Amniotic epithelial cell (primary cell): ENCODE data around the gene PTPN14.

ENCODE experiments used
- DNase-seq: peaks from one replicate; pipeline ENCODE4 v3.0.0-alpha.2; 2010; ENCODE audit warnings: low read depth

PTPN14 gene

DNA sequence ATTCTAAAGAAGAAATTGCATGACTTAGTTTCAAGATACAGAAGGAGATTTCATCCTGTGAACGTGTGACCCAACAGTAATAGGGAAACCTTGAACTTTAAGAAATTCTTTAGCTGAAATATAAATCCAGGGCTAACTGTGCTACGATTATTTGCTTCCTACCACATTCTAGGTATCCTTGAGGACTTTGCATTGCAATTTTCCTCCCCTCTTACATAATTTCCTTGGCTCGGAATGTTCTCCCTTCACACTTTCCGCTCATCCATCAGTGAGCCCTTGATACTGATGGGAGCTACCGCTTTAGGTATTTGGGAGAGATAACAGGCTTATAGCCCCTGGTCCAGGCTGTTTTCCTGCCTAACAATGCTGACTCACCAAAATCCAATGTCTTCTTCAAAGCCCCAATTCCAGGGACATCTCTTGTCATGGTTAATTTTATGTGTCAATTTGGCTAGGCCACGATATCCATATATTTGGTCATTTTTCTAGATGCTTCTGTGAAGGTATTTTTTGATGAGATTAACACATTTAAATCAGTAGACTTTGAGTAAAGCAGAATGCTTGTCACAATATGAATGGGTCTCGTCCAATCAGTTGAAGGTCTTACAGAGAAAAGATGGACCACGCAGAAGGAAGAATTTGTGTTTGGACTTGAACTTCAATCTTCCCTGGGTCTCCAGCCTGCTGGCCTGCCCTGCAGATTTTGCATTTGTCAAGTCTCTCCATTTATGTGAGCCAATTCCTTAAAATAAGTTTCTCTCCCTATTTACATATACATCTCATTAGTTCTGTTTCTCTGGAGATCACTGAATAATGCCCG, 121.2 kb downstream of the PTPN14 start:
- DNase-seq = peak; percentile 97

DNA sequence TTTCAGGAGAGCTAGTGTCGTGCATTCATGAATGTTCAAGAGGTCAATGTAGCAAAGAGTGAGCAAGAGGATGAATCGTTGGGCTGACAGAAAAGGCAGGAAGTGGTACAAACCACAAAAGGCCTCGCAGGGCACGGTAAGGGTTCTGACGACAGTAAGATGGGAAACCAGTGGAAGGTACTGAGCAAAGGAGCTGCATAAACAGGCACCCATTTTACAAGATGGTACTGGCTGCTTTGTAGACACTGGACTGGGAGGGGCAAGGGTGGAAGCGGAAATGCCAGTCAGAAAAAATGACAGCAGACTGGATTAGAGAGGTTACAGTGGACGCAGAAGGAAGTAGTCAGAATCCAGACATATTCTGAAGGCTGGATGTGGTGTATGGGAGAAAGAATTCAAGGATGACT, 123.5 kb downstream of the PTPN14 start:
- DNase-seq = peak; percentile 98

DNA sequence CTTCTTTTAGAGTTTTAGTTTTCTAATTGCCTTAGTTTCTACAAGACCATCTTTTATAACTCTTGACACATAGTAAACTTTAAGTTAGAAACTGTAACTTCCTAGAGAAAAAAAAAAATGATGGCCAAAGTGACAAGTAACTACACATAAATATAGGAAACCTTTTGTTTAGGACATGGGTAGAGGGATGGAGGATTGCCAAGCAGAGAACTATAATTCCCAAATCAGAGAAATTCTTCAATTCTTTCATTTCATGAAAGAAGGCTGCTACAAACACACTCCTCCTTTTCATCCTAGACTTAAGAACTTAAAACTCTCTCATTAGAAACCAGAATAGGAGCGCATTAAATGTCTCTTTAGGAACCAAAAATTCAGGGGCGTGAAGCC, 125.0 kb downstream of the PTPN14 start:
- DNase-seq = no peak

DNA sequence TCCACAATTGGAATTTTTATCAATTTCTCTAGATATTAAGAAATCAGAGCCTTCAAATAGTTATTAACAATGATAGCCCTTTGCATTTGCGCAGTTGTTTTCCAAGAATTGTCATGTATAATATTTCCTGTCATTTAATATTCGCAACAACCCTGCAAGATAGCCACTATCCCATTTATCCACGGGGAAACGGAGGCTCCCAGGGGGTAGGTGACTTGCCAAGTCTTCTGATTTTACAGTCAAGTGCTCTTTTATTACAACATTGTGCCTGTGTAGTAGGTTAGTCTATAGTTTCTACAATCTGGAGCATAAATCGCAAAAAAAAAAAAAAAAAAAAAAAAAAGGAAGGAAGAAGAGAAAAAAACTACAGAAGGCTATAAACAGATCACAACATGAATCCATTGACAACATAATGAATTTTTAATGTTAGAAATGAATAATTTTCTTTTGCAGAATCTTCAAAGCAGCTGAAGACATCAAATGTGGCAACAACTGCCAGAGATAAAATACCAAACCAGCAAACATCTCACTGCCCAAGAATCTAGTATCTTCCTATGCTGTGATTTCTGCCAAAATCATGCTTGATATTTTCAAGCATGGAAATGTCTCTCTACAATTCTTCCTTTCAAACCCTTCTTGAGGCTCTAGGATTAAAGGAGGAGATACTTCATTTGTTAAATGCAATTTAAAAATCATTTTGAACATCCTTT, 125.5 kb downstream of the PTPN14 start:
- peak; percentile 69 for DNase-seq

DNA sequence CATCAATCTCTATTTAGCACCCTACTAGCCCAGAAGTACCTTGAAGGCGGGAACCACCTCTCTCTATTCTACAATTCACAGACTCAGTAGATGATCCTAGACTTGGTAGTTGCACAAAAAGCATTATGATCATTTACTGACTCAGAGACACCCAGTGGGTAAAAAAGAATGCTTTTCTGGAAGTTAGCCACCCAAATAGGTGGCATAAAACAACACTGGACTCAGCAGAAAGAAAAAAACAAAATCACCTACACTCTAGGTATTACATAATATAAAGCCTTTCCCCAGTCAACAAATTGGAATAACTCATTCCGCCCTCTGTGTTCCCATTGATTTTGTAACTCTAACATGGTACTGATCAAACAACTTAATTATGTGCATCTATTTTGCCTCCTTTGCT, 126.3 kb downstream of the PTPN14 start:
- DNase-seq = no peak

DNA sequence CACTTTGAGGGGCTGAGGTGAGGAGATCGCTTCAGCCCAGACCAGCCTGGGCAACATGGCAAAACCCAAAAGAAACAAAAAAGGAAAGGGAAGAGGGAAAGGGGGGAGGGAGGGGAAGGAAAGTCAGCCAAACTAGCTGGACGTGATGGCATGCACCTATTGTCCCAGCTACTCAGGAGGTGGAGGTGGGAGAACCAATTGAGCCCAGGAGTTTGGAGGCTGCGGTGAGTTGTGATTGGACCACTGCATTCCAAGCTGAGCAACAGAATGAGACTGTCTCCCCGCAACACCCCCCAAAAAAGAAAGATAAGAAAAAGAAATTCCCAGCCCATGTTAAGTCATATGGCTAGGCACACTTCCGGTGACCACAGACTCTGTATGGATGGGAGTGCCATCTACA, 128.4 kb downstream of the PTPN14 start:
- no peak for DNase-seq

DNA sequence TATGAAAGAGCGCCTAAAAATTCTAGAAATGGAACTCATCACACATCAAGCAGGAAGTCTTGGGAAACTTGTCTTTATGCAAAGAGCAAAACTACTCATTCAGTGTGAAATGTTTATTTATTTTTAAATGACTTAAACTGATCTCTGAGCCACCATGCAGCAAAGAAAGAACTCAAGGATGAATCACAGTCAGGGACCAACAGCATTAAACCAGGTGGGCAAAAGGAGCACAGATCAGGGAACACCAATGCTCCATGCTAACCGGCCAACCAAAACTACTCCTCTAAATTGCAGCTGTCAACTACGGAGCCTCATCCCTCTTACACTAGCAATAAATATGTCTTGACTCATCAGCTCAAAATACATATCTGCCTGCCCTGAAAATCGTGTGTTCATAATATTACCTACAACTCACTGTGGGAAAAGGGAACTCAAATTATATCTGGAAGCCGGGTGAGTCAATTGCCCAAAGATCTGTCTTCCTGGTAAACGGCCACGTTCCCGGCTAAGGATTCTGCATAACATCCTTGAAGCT, 129.2 kb downstream of the PTPN14 start:
- peak; percentile 94 for DNase-seq

DNA sequence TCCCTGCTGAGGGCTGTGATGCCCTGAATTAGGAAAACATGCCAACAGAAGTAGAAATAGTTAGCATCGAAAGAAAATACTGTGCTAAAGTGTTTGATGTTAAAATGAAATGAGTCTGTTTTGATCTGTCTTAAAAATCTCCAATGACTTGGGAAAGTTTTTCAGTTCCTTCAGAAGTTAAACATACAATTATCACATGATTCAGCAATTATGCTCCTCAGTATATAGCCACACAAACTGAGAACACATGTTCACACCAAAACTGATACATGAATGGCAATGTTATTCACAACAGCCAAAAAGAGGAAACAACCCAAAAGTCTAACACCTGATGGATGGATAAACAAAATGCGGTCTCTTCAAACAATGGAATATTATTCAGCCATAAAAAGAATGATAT, 130.6 kb downstream of the PTPN14 start:
- no peak for DNase-seq

DNA sequence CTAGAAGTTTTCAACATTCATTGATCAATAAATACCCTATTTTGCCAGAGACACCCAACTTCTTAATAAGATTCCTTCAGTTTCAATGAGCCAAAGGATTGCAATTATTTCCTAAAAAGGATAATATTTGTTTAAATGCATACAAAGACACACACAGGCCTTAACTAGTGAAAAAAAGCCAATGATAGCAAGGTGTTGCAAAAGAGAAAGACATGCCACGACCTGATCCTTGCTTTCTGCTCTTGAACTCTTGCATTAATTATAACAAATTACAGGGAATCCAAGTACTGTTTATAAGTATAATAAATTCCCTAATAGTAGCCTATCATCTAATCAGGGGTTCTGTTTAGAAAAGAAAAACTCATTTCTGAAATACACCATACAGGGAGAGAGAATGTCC, 131.1 kb downstream of the PTPN14 start:
- no peak for DNase-seq

DNA sequence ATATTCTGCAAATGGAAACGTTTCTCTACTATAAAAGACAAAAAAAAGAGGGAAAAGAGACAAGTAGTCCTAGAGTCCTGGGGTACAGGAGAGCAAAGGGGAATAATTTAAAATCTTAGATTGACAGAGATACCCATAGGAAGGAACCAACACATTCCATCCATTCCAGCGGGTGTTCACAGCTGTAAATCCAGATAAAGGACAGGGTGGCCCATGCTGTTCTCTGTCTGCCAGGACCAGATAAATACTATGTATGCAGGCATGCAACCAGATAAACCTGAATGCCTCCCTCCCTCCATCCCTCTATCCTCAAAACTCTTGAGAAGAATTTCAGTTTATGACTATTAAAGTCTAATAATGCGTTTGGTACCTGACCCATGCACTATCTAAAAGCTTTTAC, 131.8 kb downstream of the PTPN14 start:
- no peak for DNase-seq

DNA sequence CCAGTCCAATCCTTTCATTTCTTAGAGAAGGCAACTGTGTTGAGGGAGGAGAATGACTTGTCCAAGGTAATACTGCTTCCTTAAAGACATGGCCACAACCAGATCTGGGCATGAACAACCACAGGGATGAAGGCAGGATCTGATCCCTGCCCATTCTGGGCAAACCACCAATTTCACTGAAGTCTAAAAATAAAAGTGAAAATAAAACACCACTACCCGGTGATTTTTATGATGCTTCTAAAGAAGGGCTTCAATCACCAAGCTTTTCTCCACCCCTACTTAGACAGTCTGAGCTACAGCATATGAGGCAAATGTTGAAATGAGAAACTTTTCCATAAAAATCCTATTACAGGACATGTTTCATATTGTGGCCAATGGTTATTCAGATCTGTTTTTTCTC, 133.0 kb downstream of the PTPN14 start:
- DNase-seq = peak; percentile 35

DNA sequence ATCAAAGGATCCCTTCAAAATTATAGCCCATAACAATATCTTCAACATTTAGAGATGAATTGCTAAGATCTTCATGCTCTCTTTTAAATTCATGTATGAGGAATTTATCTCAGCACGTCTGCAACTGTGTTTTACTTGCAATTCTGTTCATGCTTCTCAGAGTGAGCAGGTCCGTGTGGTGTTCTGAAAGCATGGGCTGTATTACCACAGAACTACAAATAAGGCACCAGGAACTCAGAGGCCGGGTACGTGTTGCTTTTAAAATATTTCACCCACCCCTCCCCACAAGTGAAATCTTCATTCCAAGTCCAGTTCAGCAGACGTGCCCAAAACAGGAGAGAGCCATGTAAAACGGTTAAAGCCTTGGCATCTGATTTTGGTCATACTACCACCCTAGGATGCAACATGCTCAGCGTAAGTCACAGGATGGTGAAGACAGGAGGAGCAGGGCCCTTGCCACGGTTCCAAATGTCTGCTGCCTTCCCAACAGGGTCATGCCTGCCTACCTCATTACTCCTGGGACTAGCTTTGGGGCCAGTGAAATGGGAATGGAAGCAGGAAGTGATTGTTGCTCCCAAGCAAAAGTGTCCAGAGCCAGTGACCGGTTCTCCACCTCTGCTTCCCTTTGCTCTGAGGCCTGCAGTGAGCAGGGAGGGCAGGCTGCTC, 133.7 kb downstream of the PTPN14 start:
- no peak for DNase-seq

DNA sequence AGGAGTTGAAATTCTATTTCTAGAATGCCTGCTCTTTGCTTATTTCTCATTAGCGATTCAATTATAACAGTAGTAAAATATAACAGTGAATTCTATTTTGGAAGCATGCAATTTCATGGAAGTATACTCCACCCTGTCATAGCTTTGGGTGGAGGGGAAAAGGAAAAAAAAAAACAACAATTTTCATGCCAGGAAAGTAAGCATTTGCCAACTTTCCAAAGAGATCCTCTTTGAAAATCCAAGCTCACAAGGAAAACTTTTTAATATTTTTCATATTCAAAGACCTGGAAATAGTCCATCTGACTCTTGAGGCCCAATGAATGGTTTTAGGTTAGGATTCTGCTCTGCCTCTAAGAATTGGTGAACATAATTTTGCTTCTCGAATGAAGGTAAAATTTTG, 134.5 kb downstream of the PTPN14 start:
- no peak for DNase-seq

DNA sequence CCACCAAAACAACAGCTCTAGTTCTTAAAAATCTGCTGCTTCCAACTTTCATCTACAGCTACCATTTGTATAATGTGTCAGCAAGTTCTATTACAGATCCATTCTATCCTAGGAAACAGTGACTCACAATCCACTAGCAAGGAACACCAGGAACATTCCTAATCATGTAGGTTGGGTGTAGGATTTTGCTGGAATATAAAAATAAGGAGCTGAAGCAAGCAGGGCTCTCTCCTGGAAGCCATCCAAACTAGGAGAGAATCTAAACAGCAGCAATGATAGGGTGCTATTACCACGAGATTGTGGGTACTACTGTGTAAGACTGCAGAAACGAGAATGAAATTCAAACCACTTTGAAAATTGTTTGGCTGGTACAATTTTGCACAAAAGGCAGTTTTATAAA, 135.0 kb downstream of the PTPN14 start:
- DNase-seq = peak; percentile 77

DNA sequence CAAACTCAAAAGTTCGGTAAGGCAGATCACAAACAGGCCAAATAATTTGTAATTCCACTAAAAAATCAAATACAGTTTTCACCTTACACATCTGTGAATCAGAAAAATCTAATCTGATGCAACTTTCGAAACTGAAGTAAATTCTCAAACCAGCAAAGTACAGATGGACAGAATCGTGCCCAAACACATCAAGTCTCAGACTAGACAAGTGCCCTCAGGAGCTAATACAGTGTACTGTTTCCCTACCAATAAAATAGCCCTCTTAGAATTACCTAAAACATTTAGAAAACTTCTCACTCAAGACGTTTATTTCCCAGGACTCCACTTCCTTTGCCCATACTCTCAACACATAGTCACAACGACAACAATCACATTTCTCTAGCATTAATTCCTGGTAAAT, 136.3 kb downstream of the PTPN14 start:
- no peak for DNase-seq

DNA sequence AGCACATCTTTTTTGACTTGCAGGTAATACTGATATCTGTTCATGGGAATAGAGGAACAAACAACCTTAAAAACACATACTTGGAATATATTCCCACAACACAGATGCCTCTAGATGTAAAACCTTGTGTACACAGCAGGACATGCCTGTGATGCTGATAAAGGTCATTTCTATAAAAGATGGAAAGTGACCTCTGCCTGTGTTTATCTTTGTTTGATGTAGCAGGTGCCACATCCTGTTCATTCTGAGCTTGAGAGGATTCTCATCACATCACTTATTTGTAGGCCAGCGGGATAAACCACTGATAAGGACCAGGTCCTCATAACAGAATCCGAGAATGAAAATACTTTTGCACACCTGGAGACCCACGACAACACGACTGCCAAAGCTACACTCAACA, 136.7 kb downstream of the PTPN14 start:
- DNase-seq = no peak

DNA sequence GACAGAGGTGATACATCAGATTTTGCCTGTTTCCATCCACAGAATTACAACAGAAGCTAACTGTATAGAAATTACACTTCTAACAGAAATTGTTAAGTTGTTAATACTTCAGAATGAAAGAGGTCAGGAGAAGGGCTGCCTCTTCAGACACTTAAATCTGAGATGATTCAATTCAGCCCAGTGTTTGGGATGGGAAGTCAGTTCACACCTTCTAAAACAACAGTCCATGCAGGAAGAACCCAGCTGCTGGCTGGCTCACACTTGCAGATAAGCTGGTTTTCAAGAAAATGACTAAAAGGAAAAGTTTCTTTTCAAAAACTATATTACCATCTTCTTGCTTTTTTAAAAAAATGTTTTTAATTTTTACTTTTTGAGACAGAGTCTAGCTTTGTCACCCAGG, 138.1 kb downstream of the PTPN14 start:
- DNase-seq = no peak

DNA sequence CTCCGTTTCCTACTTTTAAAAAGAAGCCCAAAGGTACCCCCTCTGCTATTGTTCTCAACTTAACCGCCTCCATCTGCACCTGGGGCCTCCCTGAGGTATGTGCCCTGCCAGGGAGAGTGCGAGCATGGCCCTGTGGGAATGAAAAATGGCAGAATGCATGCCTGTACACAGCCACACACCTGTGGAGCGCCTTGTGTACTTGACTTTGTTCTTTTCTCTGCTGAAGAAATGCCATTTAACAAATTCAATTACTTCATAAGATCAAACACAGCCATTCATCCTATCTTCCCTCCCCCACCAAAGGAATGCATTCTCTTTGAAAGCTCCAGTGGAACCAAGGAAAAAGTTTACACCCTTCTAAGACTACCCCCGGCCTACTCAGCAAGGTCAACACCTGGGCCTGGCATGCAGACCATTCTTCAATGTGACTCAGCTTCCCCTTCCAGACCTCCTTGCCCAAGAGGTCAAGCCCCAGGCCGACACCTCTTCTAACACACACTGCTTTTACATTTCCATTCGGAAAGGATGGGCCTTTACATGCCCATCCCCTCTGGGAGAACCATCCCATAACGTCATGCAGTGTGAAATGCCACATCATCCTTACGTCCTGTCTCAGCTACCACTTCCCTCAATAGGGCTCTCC, 146.7 kb downstream of the PTPN14 start:
- peak; percentile 75 for DNase-seq

DNA sequence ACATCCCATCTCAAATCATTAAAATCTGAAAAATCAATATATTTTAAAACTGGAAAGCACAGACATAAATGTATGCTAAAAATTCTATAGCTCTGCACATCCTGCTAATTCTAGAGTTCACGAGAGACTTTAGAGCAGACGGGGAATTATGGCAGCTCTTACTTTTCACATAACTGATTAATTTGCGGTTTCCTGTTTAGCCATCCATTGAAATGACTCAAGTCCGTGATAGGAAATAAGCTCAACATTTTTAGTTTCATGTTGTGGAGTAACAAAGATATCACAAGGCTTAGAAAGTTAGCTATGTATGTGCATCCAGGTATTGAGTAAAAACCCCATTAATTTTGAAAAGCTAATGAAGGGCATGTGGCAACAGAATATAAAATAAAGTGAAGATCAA, 147.2 kb downstream of the PTPN14 start:
- DNase-seq = peak; percentile 87

DNA sequence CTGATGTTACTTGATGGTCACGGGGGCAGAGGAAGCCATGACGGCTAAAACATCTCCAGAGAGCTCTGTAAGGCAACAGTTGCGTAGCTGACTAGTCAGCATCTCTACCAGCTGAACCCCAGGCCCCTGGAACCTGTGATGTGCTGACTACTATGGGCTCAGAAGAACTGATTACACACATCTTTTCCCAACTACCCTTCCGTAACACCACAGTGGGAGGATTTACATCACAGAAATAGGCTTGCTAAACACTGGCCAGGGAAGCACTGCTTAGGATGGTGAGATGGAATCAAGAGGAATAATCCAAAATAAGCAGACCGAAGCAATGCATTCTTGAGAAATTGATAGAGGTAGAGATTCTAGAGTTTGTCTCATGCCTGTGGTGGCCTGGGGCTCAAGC, 148.0 kb downstream of the PTPN14 start:
- DNase-seq = peak; percentile 63

DNA sequence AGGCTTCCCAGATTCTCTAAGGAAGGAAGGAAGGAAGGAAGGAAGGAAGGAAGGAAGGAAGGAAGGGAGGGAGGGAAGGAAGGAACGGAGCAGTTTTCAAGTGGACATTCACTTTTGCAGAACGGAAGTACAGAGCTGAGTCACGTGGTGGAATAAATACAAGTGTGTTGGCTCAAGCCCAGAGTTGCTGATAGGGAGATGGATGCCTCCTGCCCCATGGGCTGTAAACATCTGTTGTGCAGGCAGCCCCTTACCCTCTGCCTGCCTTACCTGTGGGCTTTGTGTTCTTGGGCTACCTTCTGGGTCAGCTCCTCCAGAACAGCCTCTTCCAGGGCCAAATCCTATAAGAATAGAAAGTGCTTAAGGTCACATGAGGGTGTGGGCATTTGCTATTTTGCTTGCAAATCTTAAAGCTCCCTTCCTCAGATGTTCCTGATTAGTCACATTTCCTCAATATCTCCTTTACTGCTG, 148.8 kb downstream of the PTPN14 start:
- peak; percentile 48 for DNase-seq

DNA sequence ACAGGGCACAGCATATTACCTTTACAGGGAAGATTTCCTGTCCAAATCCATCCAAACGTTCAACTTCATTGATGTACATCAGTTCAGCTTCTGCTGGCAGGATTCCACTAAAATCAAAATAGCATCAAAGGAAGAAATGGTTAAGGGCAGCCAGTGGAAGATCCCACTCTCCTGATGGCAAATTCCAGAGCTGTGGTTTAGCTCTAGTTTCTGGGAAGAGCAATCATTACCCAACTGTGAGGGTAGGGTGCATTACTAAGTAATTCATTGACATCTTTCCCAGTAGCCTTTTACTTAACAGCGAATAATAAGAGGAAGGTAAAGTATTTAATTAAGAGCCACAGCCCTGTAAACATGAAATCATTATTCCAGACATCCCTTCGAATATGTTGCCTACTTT, 149.7 kb downstream of the PTPN14 start:
- DNase-seq = peak; percentile 57
